Measurements from ENCODE around the gene PIGU. TPM values are rescaled to one million over a fixed set of nuclear protein-coding genes. Genes with fewer than 3 reads are reported as not detected.

Gene PIGU
- total and polyA plus RNA-seq, 2 of the 13 experiments (the other 11 are each of a cell fraction or from before 2014, with no cell fraction given) = 45.5 to 231 TPM

DNA sequence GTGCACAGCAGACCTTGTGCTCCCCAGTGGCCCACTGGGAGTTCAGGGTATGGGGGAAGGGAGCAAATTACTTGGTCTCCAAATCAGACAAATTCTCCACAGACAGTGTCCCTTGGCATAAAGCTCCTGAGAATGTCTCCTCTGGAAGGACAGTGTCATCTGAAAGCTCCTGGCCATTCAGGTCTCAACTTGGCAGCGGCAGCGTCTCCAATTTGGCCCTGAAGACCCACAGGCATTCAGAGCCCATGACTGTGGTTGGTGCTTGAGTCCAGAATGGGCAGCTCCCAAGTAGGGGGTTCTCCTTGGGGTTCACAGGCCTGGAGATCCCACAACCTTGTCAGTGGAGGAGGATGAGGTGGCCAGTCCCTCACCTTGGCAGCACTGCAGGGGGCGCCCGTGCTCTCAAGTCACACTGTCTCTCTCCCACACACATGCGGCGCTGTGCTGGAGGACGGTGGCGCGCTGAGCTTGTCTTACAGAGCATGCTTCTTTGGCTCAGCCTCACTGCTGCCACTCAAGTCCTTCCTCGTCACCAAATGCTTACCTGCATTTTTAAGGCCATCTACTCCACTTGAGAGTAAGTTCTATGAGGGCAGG lies 140.0 kb downstream of the PIGU start (continued):
- TF ChIP-seq MEIS1 (CRISPR knock-in tag; IDR thresholded peaks at IDR 0.05; ENCODE audit: borderline replicate concordance) (no peak), SOX6 (IDR thresholded peaks at IDR 0.05) (no peak), SOX6 (CRISPR knock-in tag; IDR thresholded peaks at IDR 0.05) (no peak), ZNF777 (CRISPR knock-in tag; IDR thresholded peaks at IDR 0.05) (no peak), TP53 (CRISPR knock-in tag; conservative IDR thresholded peaks at IDR 0.05) (no peak), ZSCAN21 (CRISPR knock-in tag; IDR thresholded peaks at IDR 0.05; ENCODE audit: borderline replicate concordance) (0 out of 2 replicates have a peak, but pooled peaks have one; percentile 35), NRL (CRISPR knock-in tag; IDR thresholded peaks at IDR 0.05; ENCODE audit: borderline replicate concordance) (no peak), ZNF557 (CRISPR knock-in tag; IDR thresholded peaks at IDR 0.05) (no peak), ZNF615 (CRISPR knock-in tag; IDR thresholded peaks at IDR 0.05; ENCODE audit: borderline replicate concordance) (no peak), TAF15 (IDR thresholded peaks at IDR 0.05; ENCODE audit: low read depth, low read length, poor library complexity, severe bottlenecking) (no peak), FOXJ3 (CRISPR knock-in tag; IDR thresholded peaks at IDR 0.05; ENCODE audit: borderline replicate concordance) (no peak), NFYB (CRISPR knock-in tag; IDR thresholded peaks at IDR 0.05) (no peak), ATRX (CRISPR knock-in tag; IDR thresholded peaks at IDR 0.05; ENCODE audit: borderline replicate concordance) (no peak), TARDBP (CRISPR knock-in tag; IDR thresholded peaks at IDR 0.05) (no peak), MYC (CRISPR knock-in tag; IDR thresholded peaks at IDR 0.05; ENCODE audit: borderline replicate concordance) (0 out of 2 replicates have a peak, but pooled peaks have one; percentile 43)
- TF ChIP-seq, protein P1, sequence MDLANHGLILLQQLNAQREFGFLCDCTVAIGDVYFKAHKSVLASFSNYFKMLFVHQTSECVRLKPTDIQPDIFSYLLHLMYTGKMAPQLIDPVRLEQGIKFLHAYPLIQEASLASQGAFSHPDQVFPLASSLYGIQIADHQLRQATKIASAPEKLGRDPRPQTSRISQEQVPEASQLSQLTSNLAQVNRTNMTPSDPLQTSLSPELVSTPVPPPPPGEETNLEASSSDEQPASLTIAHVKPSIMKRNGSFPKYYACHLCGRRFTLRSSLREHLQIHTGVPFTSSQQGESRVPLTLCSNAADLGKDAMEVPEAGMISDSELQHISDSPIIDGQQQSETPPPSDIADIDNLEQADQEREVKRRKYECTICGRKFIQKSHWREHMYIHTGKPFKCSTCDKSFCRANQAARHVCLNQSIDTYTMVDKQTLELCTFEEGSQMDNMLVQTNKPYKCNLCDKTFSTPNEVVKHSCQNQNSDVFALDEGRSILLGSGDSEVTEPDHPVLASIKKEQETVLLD (CRISPR knock-in tag; IDR thresholded peaks at IDR 0.05; ENCODE audit: low read depth) = no peak
- TF ChIP-seq, protein P2, sequence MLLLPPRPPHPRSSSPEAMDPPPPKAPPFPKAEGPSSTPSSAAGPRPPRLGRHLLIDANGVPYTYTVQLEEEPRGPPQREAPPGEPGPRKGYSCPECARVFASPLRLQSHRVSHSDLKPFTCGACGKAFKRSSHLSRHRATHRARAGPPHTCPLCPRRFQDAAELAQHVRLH (CRISPR knock-in tag; IDR thresholded peaks at IDR 0.05; ENCODE audit: borderline replicate concordance, low read depth) = no peak
- TF ChIP-seq, protein P3, sequence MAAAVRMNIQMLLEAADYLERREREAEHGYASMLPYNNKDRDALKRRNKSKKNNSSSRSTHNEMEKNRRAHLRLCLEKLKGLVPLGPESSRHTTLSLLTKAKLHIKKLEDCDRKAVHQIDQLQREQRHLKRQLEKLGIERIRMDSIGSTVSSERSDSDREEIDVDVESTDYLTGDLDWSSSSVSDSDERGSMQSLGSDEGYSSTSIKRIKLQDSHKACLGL (CRISPR knock-in tag; IDR thresholded peaks at IDR 0.05) = no peak
- TF ChIP-seq, protein P4, sequence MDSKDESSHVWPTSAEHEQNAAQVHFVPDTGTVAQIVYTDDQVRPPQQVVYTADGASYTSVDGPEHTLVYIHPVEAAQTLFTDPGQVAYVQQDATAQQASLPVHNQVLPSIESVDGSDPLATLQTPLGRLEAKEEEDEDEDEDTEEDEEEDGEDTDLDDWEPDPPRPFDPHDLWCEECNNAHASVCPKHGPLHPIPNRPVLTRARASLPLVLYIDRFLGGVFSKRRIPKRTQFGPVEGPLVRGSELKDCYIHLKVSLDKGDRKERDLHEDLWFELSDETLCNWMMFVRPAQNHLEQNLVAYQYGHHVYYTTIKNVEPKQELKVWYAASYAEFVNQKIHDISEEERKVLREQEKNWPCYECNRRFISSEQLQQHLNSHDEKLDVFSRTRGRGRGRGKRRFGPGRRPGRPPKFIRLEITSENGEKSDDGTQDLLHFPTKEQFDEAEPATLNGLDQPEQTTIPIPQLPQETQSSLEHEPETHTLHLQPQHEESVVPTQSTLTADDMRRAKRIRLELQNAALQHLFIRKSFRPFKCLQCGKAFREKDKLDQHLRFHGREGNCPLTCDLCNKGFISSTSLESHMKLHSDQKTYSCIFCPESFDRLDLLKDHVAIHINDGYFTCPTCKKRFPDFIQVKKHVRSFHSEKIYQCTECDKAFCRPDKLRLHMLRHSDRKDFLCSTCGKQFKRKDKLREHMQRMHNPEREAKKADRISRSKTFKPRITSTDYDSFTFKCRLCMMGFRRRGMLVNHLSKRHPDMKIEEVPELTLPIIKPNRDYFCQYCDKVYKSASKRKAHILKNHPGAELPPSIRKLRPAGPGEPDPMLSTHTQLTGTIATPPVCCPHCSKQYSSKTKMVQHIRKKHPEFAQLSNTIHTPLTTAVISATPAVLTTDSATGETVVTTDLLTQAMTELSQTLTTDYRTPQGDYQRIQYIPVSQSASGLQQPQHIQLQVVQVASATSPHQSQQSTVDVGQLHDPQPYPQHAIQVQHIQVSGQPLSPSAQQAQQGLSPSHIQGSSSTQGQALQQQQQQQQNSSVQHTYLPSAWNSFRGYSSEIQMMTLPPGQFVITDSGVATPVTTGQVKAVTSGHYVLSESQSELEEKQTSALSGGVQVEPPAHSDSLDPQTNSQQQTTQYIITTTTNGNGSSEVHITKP (CRISPR knock-in tag; IDR thresholded peaks at IDR 0.05; ENCODE audit: low read depth) = no peak
- TF ChIP-seq, protein P5, sequence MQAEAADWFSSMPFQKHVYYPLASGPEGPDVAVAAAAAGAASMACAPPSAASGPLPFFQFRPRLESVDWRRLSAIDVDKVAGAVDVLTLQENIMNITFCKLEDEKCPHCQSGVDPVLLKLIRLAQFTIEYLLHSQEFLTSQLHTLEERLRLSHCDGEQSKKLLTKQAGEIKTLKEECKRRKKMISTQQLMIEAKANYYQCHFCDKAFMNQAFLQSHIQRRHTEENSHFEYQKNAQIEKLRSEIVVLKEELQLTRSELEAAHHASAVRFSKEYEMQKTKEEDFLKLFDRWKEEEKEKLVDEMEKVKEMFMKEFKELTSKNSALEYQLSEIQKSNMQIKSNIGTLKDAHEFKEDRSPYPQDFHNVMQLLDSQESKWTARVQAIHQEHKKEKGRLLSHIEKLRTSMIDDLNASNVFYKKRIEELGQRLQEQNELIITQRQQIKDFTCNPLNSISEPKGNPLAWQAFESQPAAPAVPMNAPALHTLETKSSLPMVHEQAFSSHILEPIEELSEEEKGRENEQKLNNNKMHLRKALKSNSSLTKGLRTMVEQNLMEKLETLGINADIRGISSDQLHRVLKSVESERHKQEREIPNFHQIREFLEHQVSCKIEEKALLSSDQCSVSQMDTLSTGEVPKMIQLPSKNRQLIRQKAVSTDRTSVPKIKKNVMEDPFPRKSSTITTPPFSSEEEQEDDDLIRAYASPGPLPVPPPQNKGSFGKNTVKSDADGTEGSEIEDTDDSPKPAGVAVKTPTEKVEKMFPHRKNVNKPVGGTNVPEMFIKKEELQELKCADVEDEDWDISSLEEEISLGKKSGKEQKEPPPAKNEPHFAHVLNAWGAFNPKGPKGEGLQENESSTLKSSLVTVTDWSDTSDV (CRISPR knock-in tag; IDR thresholded peaks at IDR 0.05) = no peak
- TF ChIP-seq, protein P6, sequence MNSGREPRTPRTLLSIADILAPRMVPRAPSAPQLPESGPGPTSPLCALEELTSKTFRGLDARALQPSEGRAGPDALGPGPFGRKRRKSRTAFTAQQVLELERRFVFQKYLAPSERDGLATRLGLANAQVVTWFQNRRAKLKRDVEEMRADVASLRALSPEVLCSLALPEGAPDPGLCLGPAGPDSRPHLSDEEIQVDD (CRISPR knock-in tag; IDR thresholded peaks at IDR 0.05; ENCODE audit: borderline replicate concordance) = no peak
